HG03378 (cell line): Measurements from ENCODE around the gene FTH1.
"Not testable (repeated sequence)": the region's sequence is repeated elsewhere in the genome, so short reads cannot be mapped to it uniquely, and the experiment has no call there.

Experiments used
- ATAC-seq: cut with Tn5 transposase; IDR thresholded peaks from one replicate; pipeline ENCODE4 v1.9.1; 2021; ENCODE audit warnings: mild to moderate bottlenecking, moderate library complexity; ENCODE audit not compliant: unreplicated experiment

FTH1 gene

DNA sequence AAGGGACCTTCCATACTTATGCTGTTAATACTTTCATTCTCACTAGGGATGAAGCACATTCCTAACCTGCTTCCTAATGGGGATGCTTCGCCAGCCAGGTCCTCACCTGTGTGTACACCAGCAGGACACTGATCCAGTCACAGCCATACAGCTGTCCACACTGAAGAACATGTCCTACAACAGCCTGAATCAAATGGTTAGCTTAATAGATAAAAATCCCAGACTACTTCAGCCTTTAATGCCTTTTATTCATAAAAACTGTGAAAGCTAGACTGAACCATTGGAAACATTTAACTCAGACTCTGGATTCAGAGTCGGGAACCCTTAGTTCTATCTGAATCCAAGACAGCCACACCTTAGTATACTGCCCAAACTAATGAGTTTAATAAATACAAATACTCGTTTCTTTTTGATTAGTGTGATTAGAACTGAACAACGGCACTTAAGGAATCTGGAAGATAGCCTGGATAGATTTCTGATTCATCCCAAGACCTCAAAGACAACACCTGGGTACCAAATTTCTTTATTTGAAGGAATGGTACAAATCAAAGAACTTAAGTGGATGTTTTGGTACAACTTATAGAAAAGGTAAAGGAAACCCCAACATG lies 3.3 kb downstream of the FTH1 start:
- no peak for ATAC-seq

DNA sequence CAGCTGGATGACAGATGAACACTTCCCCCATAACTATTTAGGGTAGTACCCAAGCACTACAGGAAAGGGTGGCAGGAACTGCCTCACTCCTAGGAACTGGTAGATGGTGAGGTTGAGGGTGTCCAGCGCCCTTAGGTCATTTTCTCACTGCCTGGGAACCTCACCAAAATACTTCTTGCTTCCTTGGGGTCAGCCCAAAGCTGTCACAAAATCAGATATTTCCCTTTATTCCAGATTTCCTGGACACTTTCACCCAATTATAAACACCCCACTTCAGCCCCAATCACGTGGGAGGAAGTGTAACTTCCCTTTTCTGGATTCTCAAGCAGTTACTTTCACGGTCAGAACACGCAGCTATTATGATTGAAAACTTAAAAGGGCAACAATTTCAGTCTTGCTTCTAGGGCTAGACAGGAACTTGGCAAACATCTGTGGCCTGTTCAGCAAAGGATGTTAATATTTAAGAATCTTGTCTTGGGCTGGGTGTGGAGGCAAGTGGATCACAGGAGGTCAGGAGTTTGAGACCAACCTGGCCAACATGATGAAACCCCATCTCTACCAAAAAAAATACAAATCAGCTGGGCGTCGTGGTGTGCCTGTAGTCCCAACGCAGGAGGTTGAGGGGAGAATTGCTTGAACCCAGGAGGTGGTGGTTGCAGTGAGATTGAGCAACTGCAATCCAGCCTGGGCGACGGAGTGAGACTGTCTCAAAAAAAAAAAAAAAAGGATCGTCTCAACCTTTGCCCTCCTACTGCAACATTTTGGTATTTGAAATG lies 4.0 kb downstream of the FTH1 start:
- ATAC-seq, result no peak

DNA sequence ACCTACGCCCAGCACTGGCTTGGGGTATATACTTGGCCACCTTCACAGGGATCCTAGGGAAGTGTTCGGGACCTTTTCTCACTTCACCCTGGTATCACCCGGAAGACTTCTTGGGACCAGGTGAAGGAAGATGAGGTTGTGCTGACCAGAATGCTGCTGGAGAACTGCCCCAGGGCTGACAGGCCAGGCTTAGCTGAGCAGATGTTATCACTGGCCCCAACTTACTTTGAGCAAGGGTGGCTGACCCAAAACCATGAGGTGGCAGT lies 4.5 kb downstream of the FTH1 start:
- no peak for ATAC-seq

- no peak for ATAC-seq
Measured at GRCh38 chr11:61962213-61963015, 5.0 kb downstream of the FTH1 start.

- no peak for ATAC-seq
Measured at GRCh38 chr11:61961570-61962212, 5.7 kb downstream of the FTH1 start.

DNA sequence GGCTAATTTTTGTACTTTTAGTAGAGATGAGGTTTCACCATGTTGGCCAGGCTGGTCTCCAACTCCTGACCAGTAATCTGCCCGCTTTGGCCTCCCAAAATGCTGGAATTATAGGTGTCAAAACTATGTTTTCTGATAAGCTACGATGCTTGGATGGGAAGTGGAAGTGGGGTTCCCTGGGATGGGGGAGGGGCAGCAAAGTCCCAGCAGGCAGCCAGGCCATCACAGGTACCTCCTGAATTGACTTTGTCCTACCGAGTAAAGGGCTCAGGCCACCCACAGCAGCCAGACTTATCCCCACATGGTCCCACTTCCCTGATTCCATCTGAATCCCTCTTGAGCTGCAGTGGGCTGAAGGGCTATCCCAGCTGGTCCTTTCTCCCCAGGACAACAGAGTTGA lies 6.9 kb downstream of the FTH1 start:
- no peak for ATAC-seq

DNA sequence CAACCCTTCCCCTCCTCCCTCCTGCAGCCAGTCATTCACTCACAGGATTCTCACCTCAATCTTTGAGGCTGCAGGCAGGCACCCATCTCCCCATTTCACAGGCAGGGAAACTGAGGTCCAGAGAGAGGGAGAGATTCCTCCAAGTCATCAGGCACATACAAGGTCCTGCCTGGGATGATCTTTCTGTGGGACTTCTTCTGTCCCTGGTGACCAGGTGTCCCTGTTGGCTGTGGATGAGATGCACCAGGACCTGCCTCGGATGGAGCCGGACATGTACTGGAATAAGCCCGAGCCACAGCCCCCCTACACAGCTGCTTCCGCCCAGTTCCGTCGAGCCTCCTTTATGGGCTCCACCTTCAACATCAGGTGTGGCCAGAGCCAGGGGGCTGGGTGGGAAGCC lies 7.8 kb downstream of the FTH1 start:
- ATAC-seq, result no peak

- ATAC-seq, result no peak
Measured at GRCh38 chr11:61959114-61959513, 8.3 kb downstream of the FTH1 start.

DNA sequence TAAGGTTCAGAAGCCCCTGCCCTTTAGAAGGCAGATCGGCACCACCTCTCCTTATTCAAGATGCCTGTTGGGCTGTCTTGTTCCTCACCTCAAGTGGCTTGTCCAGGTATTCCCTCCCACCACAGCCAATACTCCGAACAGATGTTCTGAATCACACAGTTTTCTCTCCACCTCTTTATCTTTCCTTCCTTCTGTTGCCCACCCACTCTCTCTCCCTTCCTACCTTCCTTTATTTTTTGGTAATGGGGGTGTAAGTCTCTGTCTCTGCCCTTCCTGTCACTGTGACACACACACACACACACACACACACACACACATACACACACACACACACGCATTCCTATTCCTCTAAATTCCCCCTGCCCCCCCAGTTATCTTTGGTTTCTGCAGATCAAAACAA lies 8.8 kb downstream of the FTH1 start:
- no peak for ATAC-seq

DNA sequence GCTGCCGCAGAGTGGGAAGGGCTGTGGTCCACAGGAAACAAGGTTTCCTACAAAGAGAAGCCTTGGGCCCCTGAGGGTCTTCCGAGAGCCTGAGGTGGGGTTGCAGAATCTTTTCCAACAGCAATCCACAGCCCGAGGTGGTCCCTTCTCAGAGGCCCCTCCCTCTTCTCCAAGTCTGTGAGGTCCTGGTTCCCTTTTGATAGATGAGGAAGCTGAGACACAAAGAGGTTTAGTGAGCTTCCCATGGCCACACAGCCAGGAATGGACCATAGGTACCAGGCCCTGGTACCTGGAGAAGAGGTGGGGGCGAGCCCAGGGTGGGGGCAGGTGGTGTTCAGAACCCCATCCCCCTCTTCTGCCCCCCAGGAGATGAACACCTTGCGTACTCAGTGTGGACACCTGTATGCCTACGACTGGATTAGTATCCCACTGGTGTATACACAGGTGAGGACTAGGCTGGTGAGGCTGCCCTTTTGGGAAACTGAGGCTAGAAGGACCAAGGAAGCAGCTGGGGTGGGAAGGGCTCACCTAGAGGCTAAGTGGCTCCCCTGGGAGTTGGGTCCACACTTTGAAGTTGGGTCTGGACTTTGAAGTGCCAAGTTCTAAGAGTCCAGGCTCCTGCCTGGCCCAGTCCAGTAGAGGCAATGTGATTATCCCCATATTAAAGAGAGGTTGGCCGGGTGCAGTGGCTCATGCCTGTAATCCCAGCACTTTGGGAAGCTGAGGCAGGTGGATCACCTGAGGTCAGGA lies 10.2 kb downstream of the FTH1 start:
- ATAC-seq, result no peak

DNA sequence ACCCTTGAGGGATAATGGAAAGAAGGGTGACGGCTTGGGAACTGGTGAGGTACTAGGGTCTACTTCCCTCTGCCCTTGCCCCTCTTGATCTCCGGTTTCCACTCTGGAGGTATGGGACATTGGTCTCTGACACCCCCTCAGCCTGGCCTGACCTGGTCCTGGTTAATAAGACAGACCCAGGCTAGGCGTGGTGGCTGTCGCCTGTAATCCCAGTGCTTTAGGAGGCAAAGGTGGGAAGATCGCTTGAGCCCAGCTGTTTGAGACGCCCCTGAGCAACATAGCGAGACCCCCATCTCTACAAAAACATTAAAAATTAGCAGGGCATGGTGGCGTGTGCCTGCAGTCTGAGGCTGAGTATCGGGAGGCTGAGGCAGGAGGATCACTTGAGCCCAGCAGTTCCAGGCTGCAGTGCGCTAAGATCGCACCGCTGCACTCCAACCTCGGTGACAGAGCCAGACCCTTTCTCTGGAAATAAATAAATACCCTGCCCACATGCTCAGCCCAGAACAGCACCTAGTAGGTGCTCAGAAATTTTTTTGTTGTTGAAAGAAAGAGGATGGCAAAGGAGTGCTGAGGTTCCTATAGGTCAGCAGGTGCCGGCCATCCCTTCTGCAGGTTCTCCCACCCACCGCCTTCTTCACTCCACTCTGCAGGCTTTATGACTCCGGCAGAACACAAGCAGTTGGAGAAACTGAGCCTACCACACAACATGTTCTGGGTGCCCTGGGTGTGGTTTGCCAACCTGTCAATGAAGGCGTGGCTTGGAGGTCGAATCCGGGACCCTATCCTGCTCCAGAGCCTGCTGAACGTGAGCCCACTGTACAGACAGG lies 11.0 kb downstream of the FTH1 start:
- no peak for ATAC-seq

- no peak for ATAC-seq
Measured at GRCh38 chr11:61955422-61956135, 11.9 kb downstream of the FTH1 start.

- ATAC-seq, result no peak
Measured at GRCh38 chr11:61954851-61955421, 12.5 kb downstream of the FTH1 start.

DNA sequence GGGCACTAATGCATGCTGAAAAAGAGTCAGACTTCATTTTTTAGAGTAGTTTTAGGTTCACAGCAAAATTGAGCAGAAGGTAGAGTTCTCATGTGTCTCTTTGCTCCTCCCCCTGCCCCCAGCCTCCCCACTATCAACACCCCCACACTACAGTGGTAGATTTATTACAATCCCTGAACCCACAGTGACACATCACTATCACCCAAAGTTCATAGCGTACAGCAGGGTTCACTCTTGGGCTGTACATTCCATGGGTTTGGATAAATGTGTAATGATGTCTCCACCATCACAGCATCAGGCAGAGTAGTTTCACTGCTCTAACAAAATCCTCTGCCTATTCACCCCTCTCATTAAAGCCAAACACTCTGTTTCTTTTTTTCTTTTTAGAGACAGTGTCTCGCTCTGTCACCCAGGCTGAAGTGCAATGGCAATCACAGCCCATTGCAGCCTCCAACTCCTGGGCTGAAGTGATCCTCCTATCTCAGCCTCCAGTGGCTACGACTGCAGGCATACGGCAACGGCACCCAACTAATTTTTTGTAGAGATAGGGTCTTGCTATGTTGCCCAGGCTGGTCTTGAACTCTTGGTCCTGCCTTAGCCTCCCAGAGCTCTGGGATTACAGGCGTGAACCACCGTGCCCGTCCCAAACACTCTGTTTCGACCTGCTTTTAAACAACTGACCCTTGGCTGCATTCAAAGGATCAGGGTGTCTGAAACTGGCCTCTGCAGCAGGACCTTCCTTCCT lies 13.2 kb downstream of the FTH1 start:
- ATAC-seq, result no peak

DNA sequence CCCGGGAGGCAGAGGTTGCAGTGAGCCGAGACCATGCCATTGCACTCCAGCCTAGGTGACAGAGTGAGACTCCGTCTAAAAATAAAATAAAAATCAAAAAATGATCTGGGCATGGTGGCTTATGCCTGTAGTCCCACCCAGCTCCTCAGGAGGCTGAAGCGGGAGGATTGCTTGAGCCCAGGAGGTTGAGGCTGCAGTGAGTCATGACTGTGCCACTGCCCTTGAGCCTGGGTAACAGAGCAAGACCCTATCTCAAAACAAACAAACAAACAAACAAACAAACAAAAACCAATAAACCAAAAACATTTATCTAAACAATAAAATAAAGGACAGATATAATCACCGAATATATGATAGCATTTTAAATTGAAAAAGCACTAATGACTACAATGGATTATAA lies 13.8 kb downstream of the FTH1 start:
- not testable (repeated sequence) for ATAC-seq

DNA sequence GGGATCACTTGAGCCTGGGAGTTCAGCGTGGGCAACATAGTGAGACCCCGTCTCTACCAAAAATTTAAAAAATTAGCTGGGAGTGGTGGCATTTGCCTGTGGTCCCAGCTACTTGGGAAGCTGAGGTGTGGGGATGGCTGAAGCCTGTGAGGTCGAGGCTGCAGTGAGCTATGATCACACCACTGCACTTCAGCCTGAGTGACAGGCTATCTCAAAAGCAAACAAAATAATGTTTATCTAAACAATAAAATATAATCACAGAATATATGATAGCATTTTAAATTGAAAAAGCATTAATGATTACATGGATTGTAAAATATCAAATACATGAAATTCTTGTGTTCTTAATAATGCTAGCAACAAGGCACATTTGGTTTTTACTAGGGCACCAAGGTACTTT lies 14.6 kb downstream of the FTH1 start:
- no peak for ATAC-seq

- ATAC-seq, result no peak
Measured at GRCh38 chr11:61951484-61952135, 15.8 kb downstream of the FTH1 start.

DNA sequence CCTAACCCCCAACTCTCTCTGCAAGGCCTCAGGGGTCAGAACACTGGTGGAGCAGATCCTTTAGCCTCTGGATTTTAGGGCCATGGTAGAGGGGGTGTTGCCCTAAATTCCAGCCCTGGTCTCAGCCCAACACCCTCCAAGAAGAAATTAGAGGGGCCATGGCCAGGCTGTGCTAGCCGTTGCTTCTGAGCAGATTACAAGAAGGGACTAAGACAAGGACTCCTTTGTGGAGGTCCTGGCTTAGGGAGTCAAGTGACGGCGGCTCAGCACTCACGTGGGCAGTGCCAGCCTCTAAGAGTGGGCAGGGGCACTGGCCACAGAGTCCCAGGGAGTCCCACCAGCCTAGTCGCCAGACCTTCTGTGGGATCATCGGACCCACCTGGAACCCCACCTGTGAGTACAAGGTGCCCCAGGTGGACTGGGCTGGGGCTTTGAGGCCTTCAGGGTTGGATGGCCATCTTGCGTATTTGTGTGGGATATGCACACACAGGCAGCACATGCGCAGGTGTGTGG lies 17.3 kb downstream of the FTH1 start, which contains the start of gene BEST1:
TSS of gene BEST1 (plus strand) at position 317 of the 513 bp plus-strand sequence. CDS start 1,456 bp downstream, outside the sequence.
- no peak for ATAC-seq
